ENCODE results near the gene CHRNB4. TPM values are rescaled to one million over a fixed set of nuclear protein-coding genes. Genes with fewer than 3 reads are reported as not detected.
"Not testable (repeated sequence)": the region's sequence is repeated elsewhere in the genome, so short reads cannot be mapped to it uniquely, and the experiment has no call there.

CHRNB4 gene
- total RNA-seq (2014; rRNA removed; shearing (Covaris generic)), result 0.05 and 0.08 TPM in 2 replicates
- polyA plus RNA-seq (2015; cell fraction: cytosol; rRNA removed), result 0.20 and 0.31 TPM in 2 replicates
- polyA plus RNA-seq (2015; cell fraction: nucleus; rRNA removed), result not detected in 2 replicates

DNA sequence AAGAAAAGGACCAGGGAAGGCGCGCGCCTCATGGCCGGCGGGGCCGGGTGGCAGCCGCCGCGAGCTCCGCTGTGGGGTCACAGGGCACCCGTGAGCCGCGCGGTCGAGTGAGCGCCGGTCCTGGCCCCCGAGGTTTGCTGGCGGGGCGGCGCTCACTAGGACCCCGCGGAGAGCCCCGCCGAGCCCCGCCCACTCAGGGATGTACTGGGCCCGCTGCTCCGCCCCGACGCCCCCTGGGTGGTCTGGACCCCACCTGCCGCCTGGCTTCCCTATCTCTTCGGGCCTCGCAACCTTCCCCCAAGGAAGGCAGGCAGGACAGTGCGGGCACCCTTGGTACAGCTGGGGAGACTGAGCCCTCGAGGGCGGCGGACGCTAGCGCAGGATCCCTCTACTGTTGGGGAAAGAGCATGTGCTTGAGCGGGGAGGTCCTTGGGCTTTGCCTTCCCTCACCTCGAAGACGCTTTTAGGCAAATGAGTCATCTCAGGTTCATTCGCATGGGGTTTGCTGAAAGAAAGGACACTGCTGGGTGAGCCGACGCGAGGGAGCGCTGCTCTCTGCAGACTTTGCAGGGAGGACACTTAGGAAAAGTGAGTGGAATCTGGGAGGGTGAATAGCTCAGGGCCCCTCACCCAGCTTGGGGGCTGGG lies at the start of gene CHRNB4:
Gene CHRNB4 (minus strand): TSS at position 109 of the 647 bp plus-strand sequence. CDS start 77 bp downstream, at position 32.
- in situ Hi-C loops (cut with HindIII; ENCODE audit: low pct_unique_long_range_greater_than_20kb, low sequenced_read_pairs), result no loop called here

DNA sequence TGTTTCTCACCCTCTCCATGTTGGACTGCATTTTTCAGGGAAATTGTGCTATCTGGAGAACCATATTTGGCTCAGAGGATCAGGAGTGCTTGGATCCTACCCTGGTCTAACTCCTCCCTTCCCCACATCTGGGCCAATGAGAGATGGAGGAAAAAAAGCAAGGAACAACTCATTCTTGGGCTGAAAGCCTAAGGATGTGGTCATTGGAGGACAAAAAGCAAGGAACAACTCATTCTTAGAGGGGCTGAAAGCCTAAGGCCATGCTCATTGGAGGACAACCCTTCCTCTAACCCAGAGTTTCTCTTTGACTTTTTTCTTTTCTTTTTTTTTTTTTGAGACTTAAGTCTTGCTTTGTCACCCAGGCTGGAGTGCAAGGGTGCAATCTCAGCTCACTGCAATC lies 48.6 kb upstream of the CHRNB4 start:
- in situ Hi-C loops (cut with HindIII; ENCODE audit: low pct_unique_long_range_greater_than_20kb, low sequenced_read_pairs), result no loop called here
- no peak for DNase-seq (ENCODE audit: low read depth, low spot score)

More for the DNA sequence above, at the start of gene CHRNB4:
- no peak for DNase-seq (ENCODE audit: low read depth, low spot score)

GRCh38 chr15:78685925-78686324 lies 44.9 kb upstream of the CHRNB4 start:
- no peak for DNase-seq (ENCODE audit: low read depth, low spot score)
- in situ Hi-C loops (cut with HindIII; ENCODE audit: low pct_unique_long_range_greater_than_20kb, low sequenced_read_pairs), result no loop called here

GRCh38 chr15:78685159-78685921 lies 44.3 kb upstream of the CHRNB4 start:
- in situ Hi-C loops (cut with HindIII; ENCODE audit: low pct_unique_long_range_greater_than_20kb, low sequenced_read_pairs), result no loop called here
- DNase-seq (ENCODE audit: low read depth, low spot score), result no peak

DNA sequence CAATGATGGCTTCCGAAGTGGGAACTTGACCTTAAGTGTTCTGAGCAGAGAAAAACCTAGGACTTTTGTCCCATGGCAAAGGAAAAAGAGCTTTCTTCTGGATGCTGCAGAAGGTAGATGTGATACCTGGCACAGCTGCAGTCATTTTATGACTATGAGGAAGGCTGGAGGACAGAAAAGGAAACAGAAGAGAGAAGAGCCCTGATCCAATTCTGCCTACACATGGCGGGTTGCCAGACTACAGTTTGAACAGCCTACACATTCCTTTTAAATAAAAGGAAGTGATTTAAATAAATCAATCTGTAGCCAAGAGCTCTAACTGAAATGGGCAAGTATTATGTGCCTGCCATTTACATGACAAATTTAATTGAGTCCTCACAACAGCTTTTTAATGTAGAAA lies 43.6 kb upstream of the CHRNB4 start:
- no peak for DNase-seq (ENCODE audit: low read depth, low spot score)
- in situ Hi-C loops (cut with HindIII; ENCODE audit: low pct_unique_long_range_greater_than_20kb, low sequenced_read_pairs), result no loop called here

- in situ Hi-C loops (cut with HindIII; ENCODE audit: low pct_unique_long_range_greater_than_20kb, low sequenced_read_pairs); DNase-seq (ENCODE audit: low read depth, low spot score): not testable (repeated sequence)
Observed at GRCh38 chr15:78683599-78683998, 42.6 kb upstream of the CHRNB4 start.

DNA sequence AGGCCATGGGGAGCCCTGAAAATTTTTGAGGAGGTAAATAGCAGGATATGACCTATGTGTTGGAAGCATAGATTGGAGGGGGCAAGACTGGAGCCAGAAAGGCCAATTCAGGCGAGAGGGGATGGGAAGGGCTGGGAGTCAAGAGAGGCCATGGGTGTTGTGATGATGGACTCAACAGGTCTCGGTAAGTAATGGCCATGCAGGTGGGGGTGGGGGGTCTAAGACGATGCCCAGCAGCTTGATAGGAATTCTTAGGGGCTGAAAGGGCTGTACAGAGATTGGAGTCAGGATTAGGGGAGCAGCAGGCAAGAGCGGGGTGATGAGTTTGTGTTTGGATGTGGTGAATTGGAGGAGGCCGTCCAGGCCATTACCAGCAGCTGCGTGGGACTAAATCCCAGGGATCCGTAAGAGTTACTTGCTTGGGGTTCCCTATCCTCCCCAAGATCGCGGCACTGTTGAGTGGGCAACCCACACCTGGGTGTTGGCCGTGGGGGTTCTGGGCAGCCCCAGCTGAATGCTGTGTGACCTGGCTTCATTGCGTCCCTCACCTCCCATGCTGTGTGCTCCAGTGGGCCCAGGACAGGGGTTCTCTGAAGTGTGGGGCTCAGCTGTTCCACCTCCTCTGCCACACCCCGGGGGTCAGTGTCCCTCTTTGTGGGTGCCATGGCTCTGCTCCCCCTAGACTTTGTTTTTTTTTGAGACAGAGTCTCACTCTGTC lies 41.8 kb upstream of the CHRNB4 start:
- DNase-seq (ENCODE audit: low read depth, low spot score), result no peak
- in situ Hi-C loops (cut with HindIII; ENCODE audit: low pct_unique_long_range_greater_than_20kb, low sequenced_read_pairs), result no loop called here

DNA sequence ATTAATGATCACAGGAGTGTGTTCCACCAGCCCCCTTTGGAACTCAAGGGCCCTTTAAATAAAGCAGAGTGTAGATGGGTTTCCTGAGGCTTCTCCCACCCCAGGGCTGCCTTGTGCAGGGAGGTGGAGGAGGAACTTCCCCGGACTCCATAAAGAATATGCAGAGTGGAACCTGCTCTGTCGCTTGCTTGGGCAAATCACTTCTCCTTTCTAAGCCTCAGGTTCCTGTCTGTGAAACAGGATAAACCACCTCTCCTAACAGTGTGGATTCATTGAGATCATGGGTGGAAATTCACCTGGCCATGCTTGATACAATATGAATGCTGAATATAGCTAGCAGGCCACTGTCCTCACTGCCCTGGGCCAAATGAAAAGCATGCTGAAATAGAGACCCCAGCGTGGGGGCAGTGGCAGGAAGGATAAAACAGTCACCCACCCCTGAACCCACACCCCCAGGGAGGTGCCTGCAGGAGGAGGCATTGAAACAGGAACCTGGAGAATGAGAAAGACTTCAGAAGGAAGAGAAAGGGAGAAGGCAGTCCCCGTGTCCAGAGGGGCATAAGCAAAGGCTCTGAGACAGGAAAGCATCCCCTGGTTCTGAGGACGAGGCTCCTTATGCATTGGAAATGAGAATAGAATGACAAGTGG lies 41.1 kb upstream of the CHRNB4 start:
- DNase-seq (ENCODE audit: low read depth, low spot score), result no peak
- in situ Hi-C loops (cut with HindIII; ENCODE audit: low pct_unique_long_range_greater_than_20kb, low sequenced_read_pairs), result no loop called here

- in situ Hi-C loops (cut with HindIII; ENCODE audit: low pct_unique_long_range_greater_than_20kb, low sequenced_read_pairs), result no loop called here
- no peak for DNase-seq (ENCODE audit: low read depth, low spot score)
Observed at GRCh38 chr15:78681281-78682003, 40.4 kb upstream of the CHRNB4 start.

GRCh38 chr15:78680431-78681075 lies 39.5 kb upstream of the CHRNB4 start:
- no peak for DNase-seq (ENCODE audit: low read depth, low spot score)
- in situ Hi-C loops (cut with HindIII; ENCODE audit: low pct_unique_long_range_greater_than_20kb, low sequenced_read_pairs), result no loop called here

GRCh38 chr15:78679089-78679511 lies 38.1 kb upstream of the CHRNB4 start:
- in situ Hi-C loops (cut with HindIII; ENCODE audit: low pct_unique_long_range_greater_than_20kb, low sequenced_read_pairs), result no loop called here
- DNase-seq (ENCODE audit: low read depth, low spot score), result no peak

GRCh38 chr15:78676424-78677110 lies 35.6 kb upstream of the CHRNB4 start:
- no peak for DNase-seq (ENCODE audit: low read depth, low spot score)
- in situ Hi-C loops (cut with HindIII; ENCODE audit: low pct_unique_long_range_greater_than_20kb, low sequenced_read_pairs), result no loop called here

GRCh38 chr15:78675617-78676360 lies 34.8 kb upstream of the CHRNB4 start:
- in situ Hi-C loops (cut with HindIII; ENCODE audit: low pct_unique_long_range_greater_than_20kb, low sequenced_read_pairs), result no loop called here
- no peak for DNase-seq (ENCODE audit: low read depth, low spot score)

DNA sequence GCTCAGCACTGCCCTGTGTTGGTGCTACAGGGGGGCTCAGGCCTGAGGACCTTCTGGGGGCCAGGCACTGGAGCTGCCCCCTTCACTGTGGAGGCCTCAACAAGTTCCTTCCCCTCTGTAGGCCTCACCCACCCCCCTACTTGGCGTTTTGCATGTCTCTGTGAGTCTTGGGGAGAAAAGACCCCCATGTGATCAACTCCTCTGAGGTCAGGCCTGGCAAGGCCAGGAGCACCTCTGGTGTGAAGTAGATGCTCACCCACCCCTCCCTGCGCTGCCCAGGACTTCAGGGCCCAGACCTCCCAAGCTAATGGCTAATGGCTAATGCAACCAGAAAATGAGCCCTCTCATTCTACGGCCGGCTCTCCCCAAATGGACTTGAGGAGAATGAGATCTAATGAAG lies 34.2 kb upstream of the CHRNB4 start:
- DNase-seq (ENCODE audit: low read depth, low spot score), result no peak
- in situ Hi-C loops (cut with HindIII; ENCODE audit: low pct_unique_long_range_greater_than_20kb, low sequenced_read_pairs), result no loop called here

DNA sequence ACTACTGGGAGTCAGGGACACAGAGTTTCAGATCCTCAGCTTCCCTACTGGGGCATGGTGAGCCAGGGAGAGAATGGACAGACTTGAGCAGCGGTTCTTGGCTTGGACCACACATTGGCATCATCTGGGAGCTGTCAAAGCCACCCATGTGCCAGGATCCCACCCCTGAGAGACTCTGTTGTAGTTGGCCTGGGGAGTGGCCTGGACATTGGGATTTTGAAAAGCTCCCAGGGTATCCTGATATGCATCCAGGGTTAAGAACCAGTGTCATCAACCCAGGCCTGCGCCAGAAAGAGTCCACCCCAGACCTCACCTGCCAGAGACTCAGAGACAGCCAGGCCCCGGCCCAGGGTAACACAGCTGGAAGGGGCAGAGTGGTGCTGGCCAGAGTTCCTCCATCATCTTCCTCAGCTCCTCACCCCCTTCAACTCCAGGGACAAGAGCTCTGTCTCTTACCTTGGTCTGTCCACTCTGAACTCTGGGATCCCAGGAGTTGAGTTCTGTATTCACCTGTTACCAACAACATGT lies 33.0 kb upstream of the CHRNB4 start:
- in situ Hi-C loops (cut with HindIII; ENCODE audit: low pct_unique_long_range_greater_than_20kb, low sequenced_read_pairs), result no loop called here
- DNase-seq (ENCODE audit: low read depth, low spot score), result no peak
